HG02623 (cell line): ENCODE results near the gene TCF25.
"Not testable (repeated sequence)": the region's sequence is repeated elsewhere in the genome, so short reads cannot be mapped to it uniquely, and the experiment has no call there.

ENCODE experiments used
- ATAC-seq: cut with Tn5 transposase; IDR thresholded peaks from one replicate; pipeline ENCODE4 v1.9.1; 2021; ENCODE audit warnings: moderate library complexity; ENCODE audit not compliant: unreplicated experiment

TCF25 gene, protein sequence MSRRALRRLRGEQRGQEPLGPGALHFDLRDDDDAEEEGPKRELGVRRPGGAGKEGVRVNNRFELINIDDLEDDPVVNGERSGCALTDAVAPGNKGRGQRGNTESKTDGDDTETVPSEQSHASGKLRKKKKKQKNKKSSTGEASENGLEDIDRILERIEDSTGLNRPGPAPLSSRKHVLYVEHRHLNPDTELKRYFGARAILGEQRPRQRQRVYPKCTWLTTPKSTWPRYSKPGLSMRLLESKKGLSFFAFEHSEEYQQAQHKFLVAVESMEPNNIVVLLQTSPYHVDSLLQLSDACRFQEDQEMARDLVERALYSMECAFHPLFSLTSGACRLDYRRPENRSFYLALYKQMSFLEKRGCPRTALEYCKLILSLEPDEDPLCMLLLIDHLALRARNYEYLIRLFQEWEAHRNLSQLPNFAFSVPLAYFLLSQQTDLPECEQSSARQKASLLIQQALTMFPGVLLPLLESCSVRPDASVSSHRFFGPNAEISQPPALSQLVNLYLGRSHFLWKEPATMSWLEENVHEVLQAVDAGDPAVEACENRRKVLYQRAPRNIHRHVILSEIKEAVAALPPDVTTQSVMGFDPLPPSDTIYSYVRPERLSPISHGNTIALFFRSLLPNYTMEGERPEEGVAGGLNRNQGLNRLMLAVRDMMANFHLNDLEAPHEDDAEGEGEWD

GRCh38 chr16:89873109-89873971, at the start of gene TCF25:
TCF25 (plus strand) TSS chr16:89873592; CDS start chr16:89873668, 76 bp downstream.
- peak; percentile 34 for ATAC-seq

DNA sequence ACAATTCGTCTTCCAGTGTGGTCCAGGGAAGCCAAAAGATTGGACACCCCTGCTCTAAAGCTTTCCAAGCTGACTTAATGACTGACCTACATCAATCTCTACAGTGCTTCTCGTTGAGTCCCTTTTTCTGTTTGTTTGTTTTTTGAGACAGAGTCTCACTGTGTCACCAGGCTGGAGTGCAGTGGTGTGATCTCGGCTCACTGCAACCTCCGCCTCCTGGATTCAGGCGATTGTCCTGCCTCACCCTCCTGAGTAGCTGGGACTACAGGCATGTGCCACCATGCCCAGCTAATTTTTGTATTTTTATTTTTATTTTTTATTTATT, 49.6 kb upstream of the TCF25 start:
- not testable (repeated sequence) for ATAC-seq

GRCh38 chr16:89826531-89827382, 46.6 kb upstream of the TCF25 start:
- no peak for ATAC-seq

DNA sequence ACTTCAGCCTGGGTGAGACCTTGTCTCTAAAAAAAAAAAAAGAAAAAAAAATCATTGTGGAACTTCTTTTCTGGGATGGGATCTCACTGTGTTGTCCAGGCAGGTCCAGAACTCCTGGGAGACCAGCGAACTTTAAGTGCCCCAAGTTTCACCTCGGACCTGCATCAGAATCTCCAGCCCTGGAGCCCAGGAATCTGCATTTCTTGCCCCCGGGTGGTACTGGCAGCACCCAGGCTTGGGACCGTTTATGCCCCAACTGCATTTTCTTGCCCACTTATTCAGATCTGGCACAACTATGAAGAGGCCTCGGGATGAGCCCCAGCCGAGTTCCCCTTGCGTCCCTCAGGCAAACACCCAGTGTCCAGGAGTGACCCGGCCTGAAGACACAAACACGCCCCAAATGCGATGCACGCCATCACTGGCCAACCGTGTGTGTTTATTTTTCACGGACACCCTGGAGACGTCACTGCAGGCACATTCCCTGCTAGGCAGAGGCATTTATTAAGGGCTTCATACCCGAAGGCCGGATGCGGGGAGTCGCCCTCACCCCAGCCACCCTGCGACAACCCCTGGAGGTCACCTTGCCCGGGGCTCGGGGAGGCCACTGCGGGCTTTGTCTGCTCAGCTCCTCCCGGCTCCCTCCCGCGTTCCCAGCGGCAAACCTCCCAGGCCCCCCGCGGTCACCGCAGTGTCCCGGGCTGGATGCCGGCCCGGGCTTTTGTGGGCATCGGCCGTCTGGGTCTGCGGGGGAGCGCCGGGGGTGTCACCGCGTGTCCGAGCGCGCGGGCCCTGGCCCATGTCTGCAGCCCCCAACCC, 45.8 kb upstream of the TCF25 start:
- no peak for ATAC-seq

DNA sequence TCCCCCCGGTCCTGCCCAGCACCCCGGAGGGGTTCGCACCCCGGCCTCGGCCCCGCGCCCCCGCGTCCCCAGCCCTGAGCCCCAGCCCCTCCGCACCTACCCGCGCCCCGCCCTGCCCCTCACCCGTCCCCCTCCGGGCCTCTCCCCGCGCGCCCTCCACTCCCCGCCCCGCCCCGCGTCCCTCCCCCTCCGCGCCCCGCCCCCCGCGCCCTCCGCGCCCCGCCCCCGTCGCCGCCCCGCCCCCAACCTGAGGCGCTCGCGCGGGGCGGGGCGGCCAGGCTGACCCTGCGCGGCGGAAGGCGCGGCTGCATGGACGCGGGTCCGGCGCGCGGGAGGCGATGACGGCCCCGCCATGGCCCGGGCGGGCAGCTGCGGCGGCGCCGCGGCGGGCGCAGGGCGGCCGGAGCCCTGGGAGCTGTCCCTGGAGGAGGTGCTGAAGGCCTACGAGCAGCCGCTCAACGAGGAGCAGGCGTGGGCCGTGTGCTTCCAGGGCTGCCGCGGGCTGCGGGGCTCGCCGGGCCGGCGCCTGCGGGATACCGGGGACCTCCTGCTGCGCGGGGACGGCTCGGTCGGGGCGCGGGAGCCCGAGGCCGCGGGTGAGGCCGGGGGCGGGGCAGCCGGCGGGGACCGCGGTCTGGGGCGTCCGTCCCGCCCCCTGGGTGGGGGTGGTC, 45.1 kb upstream of the TCF25 start, which contains the start of gene SPIRE2:
TSS of gene SPIRE2 (plus strand) at position 277 of the 671 bp plus-strand sequence. CDS start at position 353, 76 bp downstream.
- ATAC-seq = no peak

GRCh38 chr16:89828870-89829629, 44.3 kb upstream of the TCF25 start:
- no peak for ATAC-seq

DNA sequence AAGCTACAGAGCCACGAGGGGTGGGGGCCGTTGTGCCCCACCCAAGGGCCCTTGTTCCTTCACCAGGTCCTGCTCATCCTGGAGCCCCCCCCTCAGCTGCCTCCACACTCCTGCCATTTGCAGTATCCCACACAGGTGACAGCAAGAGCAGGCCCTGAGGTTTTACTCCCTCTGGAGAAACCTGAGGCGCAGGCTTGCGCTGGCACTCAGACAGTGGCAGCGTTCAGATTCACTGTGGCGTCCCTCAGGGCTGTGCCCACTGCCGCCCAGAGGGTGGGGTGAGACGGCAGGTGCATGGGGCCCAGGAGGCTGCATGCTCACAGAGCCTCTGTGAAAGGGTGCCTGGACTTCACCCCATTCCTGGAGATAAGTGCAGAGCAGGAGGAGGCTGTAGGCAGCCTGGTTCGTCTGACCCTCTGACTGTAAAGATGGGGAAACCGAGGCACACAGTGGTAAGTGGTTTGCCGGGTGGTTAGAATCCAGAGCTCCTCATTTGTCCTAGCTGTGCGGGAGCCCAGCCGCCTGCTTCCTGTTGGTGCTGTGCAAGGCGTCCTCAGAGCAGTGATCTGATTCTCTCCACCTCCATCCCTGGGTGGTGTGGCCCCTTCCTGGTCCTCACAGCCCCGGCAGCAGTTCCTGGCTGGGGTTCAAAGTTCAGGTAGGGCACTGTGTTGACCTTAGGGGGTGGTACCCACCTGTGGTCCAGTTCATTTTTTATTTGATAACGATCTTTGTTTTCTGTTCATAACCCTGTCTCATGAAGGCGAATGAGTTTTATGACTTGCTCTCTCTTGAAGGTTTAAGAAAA, 43.6 kb upstream of the TCF25 start:
- no peak for ATAC-seq

- ATAC-seq = no peak
Measured at GRCh38 chr16:89831810-89832328, 41.5 kb upstream of the TCF25 start.

- ATAC-seq = not testable (repeated sequence)
Measured at GRCh38 chr16:89833664-89834363, 39.6 kb upstream of the TCF25 start.

- ATAC-seq = not testable (repeated sequence)
Measured at GRCh38 chr16:89834813-89835363, 38.5 kb upstream of the TCF25 start.

- not testable (repeated sequence) for ATAC-seq
Measured at GRCh38 chr16:89836484-89836883, 36.9 kb upstream of the TCF25 start.

- no peak for ATAC-seq
Measured at GRCh38 chr16:89837014-89837546, 36.3 kb upstream of the TCF25 start.

- ATAC-seq = no peak
Measured at GRCh38 chr16:89841275-89841674, 32.1 kb upstream of the TCF25 start.

DNA sequence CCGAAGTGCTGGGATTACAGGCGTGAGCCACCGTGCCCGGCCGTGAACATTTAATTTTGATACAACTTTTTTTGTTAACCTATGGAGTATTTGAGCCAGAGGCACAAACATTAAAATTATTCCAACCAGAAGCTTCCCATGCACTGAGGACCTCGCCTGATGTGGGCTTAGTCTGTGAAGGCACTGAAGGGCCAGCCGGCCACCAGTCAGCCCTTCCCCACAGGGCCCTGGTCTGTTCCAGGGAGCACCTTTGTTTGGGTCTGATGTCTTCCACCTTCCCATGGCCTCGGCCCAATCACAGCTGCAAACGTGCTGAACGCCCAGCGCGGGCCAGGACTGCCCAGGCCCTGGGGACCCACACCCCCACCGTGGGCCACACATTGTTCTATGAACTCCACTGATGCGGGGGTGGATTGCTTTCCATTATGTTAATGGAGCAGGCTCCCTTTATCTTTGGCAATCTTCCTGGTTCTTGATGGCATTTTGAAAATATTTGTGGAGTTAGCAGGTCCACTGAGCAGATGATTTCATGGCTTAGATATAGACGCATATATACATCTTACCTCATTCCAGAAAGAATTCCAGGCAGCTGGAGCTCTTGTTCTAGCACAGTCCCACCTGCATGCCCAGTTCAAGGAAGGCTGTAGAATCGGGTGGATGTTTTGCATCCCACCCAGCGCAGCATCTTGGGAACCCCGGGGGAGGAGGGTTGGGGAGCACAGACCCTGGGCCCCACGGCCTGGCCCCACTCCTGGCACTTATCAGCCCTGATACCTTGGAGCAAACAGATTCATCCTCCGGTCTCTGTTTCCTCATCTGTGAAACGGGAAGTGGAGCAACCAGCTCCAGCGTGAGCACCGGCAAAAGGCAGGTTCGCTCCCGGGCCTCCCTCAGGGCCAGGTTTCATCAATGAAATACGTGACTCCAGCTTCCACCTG, 30.7 kb upstream of the TCF25 start:
- ATAC-seq = no peak
